Measurements from ENCODE around the gene ASB10.

GRCh38 chr7:151213826-151214225, 26.8 kb upstream of the ASB10 start:
- TF ChIP-seq CTCF (IDR thresholded peaks at IDR 0.05; ENCODE audit: control extremely low read depth in 1 of 3, insufficient read depth in 1 of 3, low read depth in 1 of 3, low read length in 3 of 3) (no peak), RAD21 (IDR thresholded peaks at IDR 0.05 in 1 of 2, conservative IDR thresholded peaks at IDR 0.05 in 1 of 2; ENCODE audit: low read depth in 2 of 2, low read length in 2 of 2) (no peak)
